PC-3 (cell line): ENCODE results near the gene CACHD1.

Source experiments
- CTCF ChIP-seq: fragments of 300-600 bp; sonication (generic); conservative IDR thresholded peaks from 2 replicates; pipeline ENCODE4 v1.5.1; 2017; ENCODE audit warnings: antibody characterized with exemption, low read depth, mild to moderate bottlenecking, low read length
- EZH2phosphoT487 ChIP-seq: fragments of 300-600 bp; sonication (generic); IDR thresholded peaks from 2 replicates; pipeline ENCODE4 v1.6.1; 2018; ENCODE audit warnings: mild to moderate bottlenecking, antibody characterized with exemption, low read length, borderline replicate concordance

- TF ChIP-seq EZH2phosphoT487: no peak
- TF ChIP-seq CTCF: no peak
Measured at GRCh38 chr1:64526312-64526711, 56.4 kb downstream of the CACHD1 start.
